ENCODE data around the gene RNU2-1.
"Not testable (repeated sequence)": the region's sequence is repeated elsewhere in the genome, so short reads cannot be mapped to it uniquely, and the experiment has no call there.

RNU2-1 gene
- total RNA-seq = 0 reads per million in 9 experiments

GRCh38 chr17:43233877-43234276 lies at the start of gene RNU2-1:
Gene RNU2-1 (minus strand): TSS chr17:43233977.
- H3K36me3 Mint-ChIP-seq (ENCODE audit: insufficient read depth); H3K27me3 Mint-ChIP-seq; H3K9me3 Mint-ChIP-seq; H3K27ac Mint-ChIP-seq; H3K4me3 Mint-ChIP-seq; ATAC-seq (replicated peaks); H3K4me1 Mint-ChIP-seq (ENCODE audit: low read depth in 2 of 2); DNase-seq: not testable (repeated sequence)

GRCh38 chr17:43272914-43273313 lies 39.1 kb upstream of the RNU2-1 start:
- not testable (repeated sequence) for H3K36me3 Mint-ChIP-seq (ENCODE audit: insufficient read depth); DNase-seq; H3K9me3 Mint-ChIP-seq; H3K4me1 Mint-ChIP-seq (ENCODE audit: low read depth in 2 of 2); H3K27me3 Mint-ChIP-seq
- ATAC-seq (replicated peaks) = peak; percentile 27
- Mint-ChIP-seq H3K4me3 (peak overlapping the region; percentile 54 to 75), H3K27ac (peak overlapping the region in 1 of 2 donors; percentile 73)

- not testable (repeated sequence) for ATAC-seq (replicated peaks); H3K27me3 Mint-ChIP-seq; H3K9me3 Mint-ChIP-seq; H3K36me3 Mint-ChIP-seq (ENCODE audit: insufficient read depth); H3K4me1 Mint-ChIP-seq (ENCODE audit: low read depth in 2 of 2)
- H3K4me3 Mint-ChIP-seq = peak overlapping the region; percentile 54 to 75
- DNase-seq = peak; percentile 0
- peak overlapping the region in 1 of 2 donors; percentile 73 for H3K27ac Mint-ChIP-seq
Observed at GRCh38 chr17:43272483-43272882, 38.7 kb upstream of the RNU2-1 start.

GRCh38 chr17:43270552-43271504 lies 37.1 kb upstream of the RNU2-1 start:
- H3K4me3 Mint-ChIP-seq; DNase-seq; H3K4me1 Mint-ChIP-seq (ENCODE audit: low read depth in 2 of 2); H3K36me3 Mint-ChIP-seq (ENCODE audit: insufficient read depth); H3K27ac Mint-ChIP-seq; H3K9me3 Mint-ChIP-seq; H3K27me3 Mint-ChIP-seq: not testable (repeated sequence)
- ATAC-seq (replicated peaks) = peak; percentile 27

- H3K4me3 Mint-ChIP-seq; ATAC-seq (replicated peaks); H3K4me1 Mint-ChIP-seq (ENCODE audit: low read depth in 2 of 2); H3K27ac Mint-ChIP-seq; H3K9me3 Mint-ChIP-seq; H3K27me3 Mint-ChIP-seq; H3K36me3 Mint-ChIP-seq (ENCODE audit: insufficient read depth): not testable (repeated sequence)
- peak in 2 of 3 experiments; percentile 48 to 62 for DNase-seq
Observed at GRCh38 chr17:43246456-43246855, 12.7 kb upstream of the RNU2-1 start.

GRCh38 chr17:43240596-43241352 lies 7.0 kb upstream of the RNU2-1 start:
- H3K36me3 Mint-ChIP-seq (ENCODE audit: insufficient read depth); H3K27me3 Mint-ChIP-seq; H3K9me3 Mint-ChIP-seq; H3K4me3 Mint-ChIP-seq; H3K4me1 Mint-ChIP-seq (ENCODE audit: low read depth in 2 of 2); H3K27ac Mint-ChIP-seq; DNase-seq: not testable (repeated sequence)
- ATAC-seq (replicated peaks) = peak; percentile 22

- peak; percentile 21 for ATAC-seq (replicated peaks)
- H3K9me3 Mint-ChIP-seq; H3K27me3 Mint-ChIP-seq; DNase-seq; H3K4me1 Mint-ChIP-seq (ENCODE audit: low read depth in 2 of 2); H3K36me3 Mint-ChIP-seq (ENCODE audit: insufficient read depth); H3K27ac Mint-ChIP-seq: not testable (repeated sequence)
- peak overlapping the region in 1 of 2 donors; percentile 19 for H3K4me3 Mint-ChIP-seq
Observed at GRCh38 chr17:43239597-43239996, 5.8 kb upstream of the RNU2-1 start.

- H3K27me3 Mint-ChIP-seq; H3K27ac Mint-ChIP-seq; H3K36me3 Mint-ChIP-seq (ENCODE audit: insufficient read depth); DNase-seq; ATAC-seq (replicated peaks); H3K9me3 Mint-ChIP-seq; H3K4me3 Mint-ChIP-seq; H3K4me1 Mint-ChIP-seq (ENCODE audit: low read depth in 2 of 2): not testable (repeated sequence)
Observed at GRCh38 chr17:43233263-43233662, 514 bp downstream of the RNU2-1 start.

GRCh38 chr17:43232021-43232699 lies 1.6 kb downstream of the RNU2-1 start:
- H3K36me3 Mint-ChIP-seq (ENCODE audit: insufficient read depth); H3K4me1 Mint-ChIP-seq (ENCODE audit: low read depth in 2 of 2); H3K9me3 Mint-ChIP-seq; H3K27me3 Mint-ChIP-seq; ATAC-seq (replicated peaks): not testable (repeated sequence)
- peak; percentile 24 to 44 (median 42) for DNase-seq
- peak overlapping the region; percentile 2 to 35 for H3K27ac Mint-ChIP-seq
- H3K4me3 Mint-ChIP-seq = peak overlapping the region in 1 of 2 donors; percentile 1

- not testable (repeated sequence) for ATAC-seq (replicated peaks); H3K27me3 Mint-ChIP-seq; H3K4me3 Mint-ChIP-seq; H3K4me1 Mint-ChIP-seq (ENCODE audit: low read depth in 2 of 2); H3K9me3 Mint-ChIP-seq; H3K36me3 Mint-ChIP-seq (ENCODE audit: insufficient read depth); DNase-seq; H3K27ac Mint-ChIP-seq
Observed at GRCh38 chr17:43231205-43232020, 2.4 kb downstream of the RNU2-1 start.

- not testable (repeated sequence) for H3K4me1 Mint-ChIP-seq (ENCODE audit: low read depth in 2 of 2); H3K27me3 Mint-ChIP-seq; DNase-seq; H3K27ac Mint-ChIP-seq; H3K36me3 Mint-ChIP-seq (ENCODE audit: insufficient read depth); H3K4me3 Mint-ChIP-seq; ATAC-seq (replicated peaks); H3K9me3 Mint-ChIP-seq
Observed at GRCh38 chr17:43228020-43228782, 5.6 kb downstream of the RNU2-1 start, which contains the start of gene CCDC200. Gene CCDC200 (minus strand): TSS chr17:43228623. CDS start chr17:43228554, 69 bp downstream.

- Mint-ChIP-seq H3K27me3 (no peaks in the 10 kb centered on the region), H3K27ac (no peak overlapping the region), H3K4me3 (no peak overlapping the region), H3K36me3 (ENCODE audit: insufficient read depth) (peaks cover 2% of the 10 kb centered on the region), H3K9me3 (no peaks in the 10 kb centered on the region), H3K4me1 (ENCODE audit: low read depth in 2 of 2) (peaks cover 0 to 3% of the 10 kb centered on the region in 2 donors)
- ATAC-seq (replicated peaks) = no peak
- DNase-seq = no peak
Observed at GRCh38 chr17:43226393-43226792, 7.4 kb downstream of the RNU2-1 start.
